AG20443 (cell line): Measurements from ENCODE around the gene KIAA1328.
A peak's percentile ranks its signal among the peaks of the same experiment; 100 is the strongest.
"Not testable (repeated sequence)": the region's sequence is repeated elsewhere in the genome, so short reads cannot be mapped to it uniquely, and the experiment has no call there.

Experiments used
- DNase-seq: peaks from one replicate; pipeline ENCODE4 v3.0.0; 2012; ENCODE audit warnings: low spot score, mixed read lengths

The KIAA1328 gene

DNA sequence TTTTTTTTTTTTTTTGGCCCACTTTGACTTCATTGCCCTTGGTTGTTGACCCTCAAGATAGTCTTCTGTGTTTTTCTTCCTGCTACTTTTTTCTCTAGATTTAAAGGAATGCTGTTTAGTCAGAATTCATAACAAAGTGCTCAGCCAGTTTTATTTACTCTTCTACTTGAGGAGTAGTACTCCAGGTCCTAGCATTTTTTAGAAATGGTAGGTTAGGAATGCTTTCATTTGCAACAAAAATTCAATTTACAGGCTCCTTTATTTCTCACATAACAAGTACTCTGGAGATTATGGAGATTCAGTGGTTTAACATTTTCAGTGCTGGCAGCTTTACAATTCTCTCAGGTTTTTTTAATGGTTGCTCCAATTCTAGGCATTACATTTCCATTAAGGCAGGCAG lies 58.2 kb downstream of the KIAA1328 start:
- DNase-seq: no peak

DNA sequence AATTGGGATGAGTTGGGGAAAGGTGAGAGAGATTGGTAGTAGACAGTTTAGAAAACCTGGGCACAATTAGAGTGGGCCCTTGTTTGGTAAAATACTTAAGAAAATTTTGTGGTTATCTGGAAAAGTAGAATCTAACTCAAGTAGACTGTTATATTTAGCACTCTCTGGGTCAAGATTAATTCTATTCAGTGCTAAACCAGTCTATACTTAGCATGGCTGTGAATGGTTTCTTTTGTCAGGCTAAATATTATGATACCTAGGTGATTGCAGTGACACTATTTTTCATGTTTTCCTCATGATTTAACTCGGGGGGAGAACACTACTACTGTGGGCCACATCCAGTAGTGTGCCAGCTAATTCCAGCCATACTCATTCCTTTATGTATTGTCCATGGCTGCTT lies 58.9 kb downstream of the KIAA1328 start:
- DNase-seq: no peak

DNA sequence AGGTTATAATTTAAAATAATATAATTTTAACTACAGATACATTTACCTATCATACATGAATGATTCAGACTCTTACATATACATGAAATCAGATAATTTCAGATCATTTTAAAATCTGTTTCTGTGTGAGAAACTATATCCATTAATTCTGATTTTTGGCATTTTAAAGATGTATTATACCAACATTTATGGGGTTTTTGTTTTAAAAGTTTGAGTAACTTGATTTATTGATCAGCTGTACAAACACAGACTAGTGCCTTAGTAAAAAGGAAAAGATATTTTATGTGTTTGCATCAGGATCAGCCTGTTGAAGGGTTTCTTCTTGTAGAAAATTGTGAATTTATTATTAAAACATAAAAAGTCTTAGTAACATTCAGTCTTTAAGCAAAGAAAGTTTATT lies 59.9 kb downstream of the KIAA1328 start:
- DNase-seq: no peak

DNA sequence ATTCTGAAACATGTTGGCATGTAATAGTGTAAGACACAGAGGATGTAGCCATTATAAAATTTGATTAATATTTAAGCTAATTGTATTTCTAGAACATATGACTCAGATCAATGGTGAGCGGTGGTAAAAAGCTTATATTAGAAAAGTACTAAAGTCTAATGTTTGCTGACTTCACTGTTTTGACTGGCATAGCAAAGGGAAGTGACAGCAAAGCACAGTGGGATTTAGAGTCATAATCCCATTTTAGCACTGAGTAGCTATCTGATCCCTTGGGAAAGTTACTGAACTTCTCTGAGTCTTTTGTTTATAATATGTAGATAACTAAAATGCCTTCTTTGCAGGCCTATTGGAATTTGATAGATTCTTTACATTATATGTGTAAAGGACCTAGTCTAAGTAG lies 60.4 kb downstream of the KIAA1328 start:
- DNase-seq: no peak

DNA sequence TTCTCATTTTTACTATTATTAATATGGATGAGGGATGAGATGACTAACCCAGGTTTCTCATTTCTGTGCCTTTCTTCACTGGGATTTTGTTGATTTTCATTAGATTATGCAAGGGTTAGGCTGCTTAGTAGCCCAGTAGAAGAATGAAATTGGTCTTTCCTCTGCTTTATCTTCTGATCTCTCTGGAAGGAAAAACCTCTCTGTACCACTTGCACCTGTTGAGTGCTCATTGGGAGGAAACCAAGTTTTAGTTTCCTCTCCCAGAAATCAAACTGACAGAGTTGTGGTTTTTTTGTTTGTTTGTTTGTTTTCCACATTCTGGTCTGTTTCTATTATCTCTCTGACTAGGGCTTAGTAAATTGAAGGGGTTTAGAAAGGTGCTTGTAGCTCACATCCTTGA lies 60.8 kb downstream of the KIAA1328 start:
- no peak for DNase-seq

- no peak for DNase-seq
Observed at GRCh38 chr18:36890598-36890997, 61.7 kb downstream of the KIAA1328 start.

GRCh38 chr18:36893227-36893626 lies 64.3 kb downstream of the KIAA1328 start:
- DNase-seq: no peak

DNA sequence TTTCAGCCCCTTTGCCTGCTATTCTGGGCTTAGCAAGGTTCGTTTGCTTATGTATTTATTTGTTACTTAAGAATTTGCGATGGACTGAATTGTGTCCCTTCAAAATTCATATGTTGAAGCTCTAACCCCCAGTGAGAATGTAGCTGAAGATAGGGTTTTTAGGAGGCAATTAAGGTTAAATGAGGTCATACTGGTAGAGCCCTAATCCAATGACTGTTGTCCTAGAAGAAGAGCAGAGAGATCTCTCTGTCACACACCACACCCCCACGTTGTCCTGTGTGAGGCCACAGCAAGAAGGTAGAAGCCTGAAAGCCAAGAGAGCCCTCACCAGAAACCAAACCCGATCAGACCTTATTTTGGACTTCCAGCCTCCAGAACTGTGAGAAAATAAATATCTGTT lies 66.7 kb downstream of the KIAA1328 start:
- no peak for DNase-seq

- DNase-seq: no peak
Observed at GRCh38 chr18:36897253-36897652, 68.3 kb downstream of the KIAA1328 start.

DNA sequence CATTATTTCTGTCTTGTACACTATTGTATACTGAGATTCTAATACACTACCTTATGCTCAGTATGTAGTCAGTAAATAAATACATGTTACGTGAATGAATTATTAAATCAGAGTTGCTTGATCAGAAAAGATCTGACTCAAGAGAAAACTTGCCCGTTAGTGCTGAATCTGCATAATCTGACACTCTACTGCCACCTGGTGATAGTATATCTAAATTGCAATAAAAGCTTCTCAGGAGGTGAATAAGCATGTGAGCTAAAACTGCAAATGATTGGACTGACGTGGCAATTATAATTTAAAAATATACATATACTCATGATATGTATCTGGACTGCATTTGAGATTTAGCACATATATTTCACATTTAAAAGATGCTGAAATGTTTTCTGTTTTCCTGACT lies 70.4 kb downstream of the KIAA1328 start:
- no peak for DNase-seq

DNA sequence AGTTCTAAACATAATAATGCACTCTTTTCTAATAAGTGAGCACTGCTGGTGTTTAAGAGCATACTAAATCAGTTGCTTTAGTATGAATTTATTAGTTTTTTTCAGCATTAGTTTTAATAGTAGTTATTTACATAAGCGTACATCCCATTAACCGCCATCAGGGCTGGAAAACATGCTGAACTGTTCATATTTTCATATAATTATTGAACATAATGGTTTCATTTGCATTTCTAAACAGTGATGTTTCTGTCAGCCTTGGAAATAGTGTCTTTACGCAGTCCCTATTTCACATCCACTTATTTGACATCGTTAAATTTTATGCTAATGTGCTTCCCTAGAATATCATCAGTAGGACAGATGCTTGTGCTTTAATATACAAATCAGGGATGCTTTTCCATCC lies 71.5 kb downstream of the KIAA1328 start:
- DNase-seq: no peak

GRCh38 chr18:36901277-36901701 lies 72.4 kb downstream of the KIAA1328 start:
- DNase-seq: no peak

DNA sequence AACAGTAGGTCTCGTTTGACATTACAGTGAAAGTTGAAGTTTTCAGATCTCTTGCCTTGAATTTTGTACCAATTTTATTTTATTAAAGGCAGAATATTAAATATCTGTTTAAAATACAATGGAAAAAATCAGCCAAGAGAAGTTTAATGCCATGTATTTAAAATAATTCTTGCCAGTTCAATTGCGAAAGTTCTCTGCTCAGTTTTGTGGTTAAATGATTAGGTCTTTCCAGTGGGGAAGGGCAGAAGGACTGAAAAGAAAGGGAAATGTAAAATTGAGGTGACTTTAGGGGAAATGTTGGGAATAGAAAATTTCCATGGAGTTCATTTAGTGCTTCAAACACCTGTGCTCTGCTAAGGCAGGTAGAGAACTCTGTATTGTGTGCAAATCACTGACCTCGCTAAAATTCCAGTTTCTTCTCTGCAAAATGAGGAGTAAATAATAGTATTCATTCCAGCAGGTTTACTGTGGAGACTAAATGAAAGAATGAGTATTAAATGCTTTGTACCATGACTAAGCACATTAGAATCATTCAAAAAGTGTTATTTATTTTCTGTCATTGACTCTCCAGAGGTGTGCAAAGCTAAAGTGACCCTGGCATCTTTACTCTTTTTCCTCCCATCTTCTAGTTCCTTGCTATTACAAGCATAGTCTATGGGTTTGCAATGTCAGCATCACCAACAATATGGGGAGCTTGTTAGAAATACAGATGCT lies 74.4 kb downstream of the KIAA1328 start:
- peak; percentile 9 for DNase-seq

DNA sequence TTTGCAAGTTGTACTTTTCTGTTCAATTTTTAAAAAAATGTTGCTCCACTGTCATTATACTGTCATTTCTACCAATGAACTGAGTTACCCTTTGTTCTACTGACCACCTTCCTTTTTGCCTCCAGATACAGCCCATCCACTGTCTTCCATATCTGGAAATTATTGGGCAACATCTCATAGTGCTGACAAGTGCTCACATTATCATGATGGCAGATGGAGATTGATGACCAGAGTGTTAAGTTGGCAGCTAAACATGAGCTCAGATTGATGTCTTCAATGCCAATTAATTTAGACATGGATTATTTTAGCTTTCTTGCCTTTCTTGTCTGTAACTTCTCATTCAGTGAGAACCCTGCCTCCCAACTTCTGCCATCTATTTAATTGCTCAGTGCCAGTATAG lies 76.6 kb downstream of the KIAA1328 start:
- DNase-seq: no peak

DNA sequence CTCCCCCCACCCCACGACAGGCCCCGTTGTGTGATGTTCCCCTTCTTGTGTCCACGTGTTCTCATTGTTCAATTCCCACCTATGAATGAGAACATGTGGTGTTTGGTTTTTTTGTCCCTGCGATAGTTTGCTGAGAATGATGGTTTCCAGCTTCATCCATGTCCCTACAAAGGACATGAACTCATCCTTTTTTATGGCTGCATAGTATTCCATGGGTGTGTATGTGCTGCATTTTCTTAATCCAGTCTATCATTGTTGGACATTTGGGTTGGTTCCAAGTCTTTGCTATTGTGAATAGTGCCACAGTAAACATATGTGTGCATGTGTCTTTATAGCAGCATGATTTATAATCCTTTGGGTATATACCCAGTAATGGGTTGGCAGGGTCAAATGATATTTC lies 80.4 kb downstream of the KIAA1328 start:
- not testable (repeated sequence) for DNase-seq

DNA sequence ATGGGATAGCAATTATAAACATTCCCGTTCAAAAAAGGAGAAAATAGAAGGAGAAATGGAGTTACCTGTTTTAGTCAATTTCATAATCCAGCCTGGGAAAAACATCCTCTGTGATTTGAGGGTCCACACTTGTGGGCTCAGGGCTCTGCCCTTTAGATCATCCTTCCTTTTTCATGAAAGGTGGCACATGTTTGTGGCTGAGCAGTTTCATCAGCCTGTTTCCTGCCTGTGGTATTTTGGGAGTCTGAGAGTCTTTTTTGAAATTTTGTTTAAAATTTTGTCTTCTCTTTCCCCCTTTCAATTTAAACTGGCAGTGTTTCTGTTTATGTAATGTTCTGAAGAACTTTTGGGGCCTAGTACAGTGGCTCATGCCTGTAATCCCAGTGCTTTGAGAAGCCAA lies 84.0 kb downstream of the KIAA1328 start:
- no peak for DNase-seq

DNA sequence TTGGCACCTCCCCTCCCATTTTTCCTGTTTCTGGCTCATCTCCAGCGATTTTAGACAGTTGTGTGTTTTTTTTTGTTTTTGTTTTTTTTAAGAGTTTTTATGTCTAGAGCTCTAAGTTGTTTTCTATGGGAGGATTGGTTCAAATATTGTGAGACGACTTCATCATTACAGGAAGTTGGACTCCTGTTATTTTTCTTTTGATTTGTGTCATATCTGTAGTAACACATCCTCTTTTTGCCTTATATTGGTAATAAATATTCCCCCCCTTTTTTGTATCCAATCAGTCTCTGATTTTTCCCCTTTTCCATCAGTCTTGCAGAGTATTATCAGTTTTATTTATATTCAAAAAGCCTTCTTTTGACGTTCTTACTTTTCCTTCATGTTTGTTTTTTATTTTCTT lies 89.0 kb downstream of the KIAA1328 start:
- no peak for DNase-seq

GRCh38 chr18:36929601-36930000 lies 100.7 kb downstream of the KIAA1328 start:
- DNase-seq: no peak

DNA sequence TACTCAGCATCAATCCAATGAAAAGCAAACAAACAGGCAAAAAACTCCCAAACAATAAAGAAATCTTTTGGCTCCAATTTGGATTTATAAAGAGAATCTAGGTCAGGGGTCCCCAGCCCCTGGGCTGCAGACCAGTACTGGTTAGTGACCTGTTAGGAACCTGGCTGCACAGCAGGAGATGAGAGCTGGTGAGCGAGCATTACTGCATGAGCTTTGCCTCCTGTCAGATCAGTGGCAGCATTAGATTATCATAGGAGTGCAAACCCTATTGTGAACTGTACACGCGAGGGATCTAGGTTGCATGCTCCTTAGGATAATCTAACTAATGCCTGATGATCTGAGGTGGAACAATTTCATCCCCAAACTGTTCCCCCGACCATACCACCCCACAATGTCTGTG lies 102.2 kb downstream of the KIAA1328 start:
- DNase-seq: no peak

GRCh38 chr18:36933552-36933951 lies 104.6 kb downstream of the KIAA1328 start:
- DNase-seq: no peak

DNA sequence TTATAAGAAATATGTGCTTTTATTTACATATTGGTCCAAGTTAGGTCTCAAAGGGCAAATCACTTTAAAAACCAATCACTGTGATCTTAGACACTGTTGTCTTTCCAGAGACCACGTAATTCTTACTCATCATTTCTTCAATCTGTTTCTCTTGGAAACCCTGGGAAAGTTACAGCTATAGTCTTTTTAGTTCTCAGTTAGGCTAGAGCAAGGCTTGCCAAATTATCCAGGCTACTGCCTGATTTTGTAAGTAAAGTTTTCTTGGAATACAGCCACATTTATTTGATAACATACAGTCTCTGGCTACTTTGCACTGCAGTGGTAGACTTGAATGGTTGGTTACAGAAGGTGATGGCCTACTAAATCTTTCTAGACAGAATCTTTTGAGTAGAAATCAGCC lies 106.0 kb downstream of the KIAA1328 start:
- DNase-seq: peak; percentile 44

DNA sequence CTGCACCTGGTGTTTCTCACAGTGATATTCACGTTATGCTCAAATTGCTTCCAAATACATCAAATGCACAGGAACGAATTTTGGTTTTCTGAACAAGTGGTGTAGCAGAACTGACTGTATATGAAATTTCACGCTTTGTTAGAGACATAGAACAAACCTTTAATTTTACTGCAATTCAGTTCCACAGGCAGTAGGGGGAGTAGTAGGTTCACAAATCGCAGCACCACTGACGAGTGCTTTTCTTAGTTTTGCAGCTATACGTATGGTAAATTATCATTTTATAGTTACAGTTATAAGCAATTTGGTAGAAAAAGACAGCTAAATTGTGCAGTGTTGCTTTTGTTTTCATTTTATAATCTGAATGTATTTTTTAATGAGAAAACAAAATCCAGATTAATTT lies 113.3 kb downstream of the KIAA1328 start:
- DNase-seq: peak; percentile 44

DNA sequence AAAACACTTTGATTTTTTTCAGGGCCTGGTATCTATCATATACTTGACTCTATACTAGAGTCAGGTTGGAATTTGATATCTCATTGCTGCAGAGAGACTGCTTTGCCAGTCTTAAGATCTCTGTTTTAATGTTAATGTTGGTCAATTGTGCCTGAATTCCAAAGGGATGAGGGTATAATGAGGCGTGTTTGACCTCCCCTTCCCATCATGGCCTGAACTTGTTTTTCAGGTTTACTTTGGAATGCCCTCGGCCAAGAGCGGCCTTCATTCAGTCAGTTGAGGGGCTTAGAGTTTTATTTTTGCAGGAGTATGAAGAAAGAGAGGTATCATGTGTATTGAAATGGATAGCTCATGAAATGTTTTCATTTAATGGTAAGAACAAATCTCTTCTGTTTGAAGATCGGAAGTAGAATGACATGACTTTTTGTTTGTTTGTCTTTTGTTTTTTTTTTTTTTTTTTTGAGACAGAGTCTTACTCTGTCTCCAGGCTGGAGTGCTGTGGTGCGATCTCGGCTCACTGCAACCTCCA lies 119.0 kb downstream of the KIAA1328 start:
- no peak for DNase-seq

- no peak for DNase-seq
Observed at GRCh38 chr18:36950282-36950681, 121.4 kb downstream of the KIAA1328 start.
